ENCODE data around the gene FFAR4. TPM values are rescaled to one million over a fixed set of nuclear protein-coding genes. Genes with fewer than 3 reads are reported as not detected.

FFAR4 gene
- total and polyA plus RNA-seq, 2 of the 8 experiments (the other 6 are each of a cell fraction or from before 2014, with no cell fraction given) = not detected

DNA sequence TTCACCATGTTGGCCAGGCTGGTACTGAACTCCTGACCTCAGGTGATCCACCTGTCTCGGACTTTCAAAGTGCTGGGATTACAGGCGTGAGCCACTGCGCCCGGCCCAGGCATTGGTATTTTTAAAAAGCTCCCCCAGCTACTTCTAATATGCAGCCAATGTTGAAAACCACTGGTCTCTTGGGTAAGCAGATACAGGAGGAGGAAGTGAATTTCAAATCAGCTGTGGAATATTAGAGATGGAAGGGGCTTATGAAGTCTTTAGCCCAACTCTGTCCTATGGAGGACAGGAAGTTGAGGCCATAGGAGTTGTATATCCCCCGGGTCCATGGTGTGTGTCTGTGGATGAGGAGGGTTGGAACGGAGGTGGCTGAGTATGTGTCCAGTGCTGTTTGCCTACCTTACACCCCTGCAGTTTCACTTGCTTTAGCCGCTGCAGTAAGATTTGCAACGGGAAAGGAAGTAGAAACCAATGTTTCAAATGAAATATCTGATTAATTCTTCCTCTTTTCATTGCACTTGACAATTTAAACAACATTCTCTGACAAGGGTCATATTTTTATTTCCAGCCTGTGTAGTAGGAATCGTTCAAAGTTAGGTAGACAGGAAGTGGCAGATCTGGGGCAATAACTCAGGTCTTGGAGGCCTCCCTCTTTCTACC lies 49.2 kb downstream of the FFAR4 start:
- no peaks in the 10 kb centered on the region for H4K20me1 ChIP-seq (replicated peaks in 1 of 2; ENCODE audit: control insufficient read depth in 1 of 2, insufficient read depth in 2 of 2, low read length in 2 of 2)
- no peak overlapping the region for H4K91ac ChIP-seq (replicated peaks; ENCODE audit: insufficient read length, low read length)
- H2AK5ac ChIP-seq (ENCODE audit: low read depth, low read length) = no peak overlapping the region
- ChIA-PET CTCF (ENCODE audit: partially characterized antibody) (interaction anchor here (0.8 to 1.3 kb wide), 4 partner anchors 19 to 130 kb away, joined by 3 to 5 read pairs (median 3); no protein-coding TSS in a partner anchor), POLR2A (ENCODE audit: partially characterized antibody) (no interaction called here)
- H4K8ac ChIP-seq (ENCODE audit: extremely low read depth, insufficient read depth, low read length) = no peak overlapping the region
- no peak overlapping the region for H3K9ac ChIP-seq (replicated peaks in 1 of 4; ENCODE audit: extremely low read depth in 1 of 4, low read depth in 3 of 4, low read length in 3 of 4)
- peaks cover 0 to 4% (median 1%) of the 10 kb centered on the region in 4 experiments; a peak in 1 of 7 replicates for H3K4me1 ChIP-seq (replicated peaks in 1 of 4; ENCODE audit: control insufficient read depth in 3 of 4, insufficient read depth in 4 of 4, low read length in 3 of 4)
- H2BK120ac ChIP-seq (replicated peaks; ENCODE audit: low read depth, low read length) = no peak overlapping the region
- no peak overlapping the region for H2BK15ac ChIP-seq (ENCODE audit: low read length)
- no peaks in the 10 kb centered on the region for H3K79me1 ChIP-seq (ENCODE audit: low read depth, low read length)
- H2BK12ac ChIP-seq (ENCODE audit: low read depth, low read length) = no peak overlapping the region
- no peak for DNase-seq (ENCODE audit: low read depth in 1 of 2, low spot score in 2 of 2)
- no peak overlapping the region for H3K4me2 ChIP-seq (ENCODE audit: insufficient read depth in 1 of 2, low read depth in 2 of 2, low read length in 2 of 2)
- H3K79me2 ChIP-seq (ENCODE audit: control insufficient read depth in 1 of 2, insufficient read depth in 2 of 2, low read length in 2 of 2) = no peaks in the 10 kb centered on the region
- H2AFZ ChIP-seq (ENCODE audit: low read length) = no peak overlapping the region
- H3K56ac ChIP-seq (replicated peaks; ENCODE audit: insufficient read length, low read depth, low read length) = no peak overlapping the region
- H2BK20ac ChIP-seq (ENCODE audit: low read length) = no peak overlapping the region
- no peaks in the 10 kb centered on the region for H3K23me2 ChIP-seq (ENCODE audit: low read depth, low read length)
- no peaks in the 10 kb centered on the region for H3K36me3 ChIP-seq (ENCODE audit: control insufficient read depth in 2 of 4, insufficient read depth in 4 of 4, low read length in 3 of 4)
- no peak overlapping the region for H4K5ac ChIP-seq (ENCODE audit: insufficient read length, low read depth, low read length)
- 87% methylated on average over 9 of the region's 9 CpGs; no CpG with 5 or more reads in 1 of the 2 experiments for WGBS, 2 experiments (ENCODE audit: extremely low coverage in 1 of 2, insufficient coverage in 1 of 2, insufficient read length in 1 of 2, insufficient replicate concordance in 2 of 2, low coverage in 1 of 2, low lambda C conversion rate in 2 of 2, missing lambda C conversion rate in 1 of 2)
- no peak overlapping the region for H3K14ac ChIP-seq (ENCODE audit: insufficient read length)
- FAIRE-seq = no peak
- no peak overlapping the region for H3K18ac ChIP-seq (ENCODE audit: extremely low read depth, low read length)
- H2BK5ac ChIP-seq (ENCODE audit: low read depth, low read length) = no peak overlapping the region
- H3K23ac ChIP-seq (ENCODE audit: insufficient read length) = no peak overlapping the region
- peaks cover 0 to 2% (median 0%) of the 10 kb centered on the region in 4 experiments; a peak in 1 of 7 replicates for H3K27me3 ChIP-seq (replicated peaks in 1 of 4; ENCODE audit: control insufficient read depth in 3 of 4, extremely low read depth in 1 of 4, insufficient read depth in 3 of 4, low read length in 3 of 4)
- H3K9me3 ChIP-seq (ENCODE audit: insufficient read depth in 2 of 2, low read depth in 1 of 2, low read length in 1 of 2) = peaks cover 0 to under 1% of the 10 kb centered on the region in 2 experiments; a peak in 1 of 4 replicates
- no peak overlapping the region for H3K4ac ChIP-seq (replicated peaks; ENCODE audit: insufficient read length, low read depth, low read length)
- H3K27ac ChIP-seq (ENCODE audit: low read depth, low read length) = no peak overlapping the region
- H3K4me3 ChIP-seq (ENCODE audit: extremely low read depth in 1 of 4, insufficient read depth in 2 of 4, low read depth in 3 of 4, low read length in 4 of 4) = no peak overlapping the region
- no peak for TF ChIP-seq EZH2 (IDR thresholded peaks at IDR 0.05; ENCODE audit: low read depth, low read length, severe bottlenecking)
- no peak for TF ChIP-seq TCF12 (IDR thresholded peaks at IDR 0.05; ENCODE audit: low read depth, low read length)
- TF ChIP-seq SAP30 (IDR thresholded peaks at IDR 0.05; ENCODE audit: insufficient read depth, insufficient replicate concordance, low read length) = no peak
- TF ChIP-seq HDAC6 (IDR thresholded peaks at IDR 0.05; ENCODE audit: low read depth, low read length) = no peak
- no peak for TF ChIP-seq CEBPB (IDR thresholded peaks at IDR 0.05; ENCODE audit: low read depth, low read length)
- TF ChIP-seq CTBP2 (IDR thresholded peaks at IDR 0.05; ENCODE audit: borderline replicate concordance, insufficient read depth, insufficient read length, low read length) = no peak
- TF ChIP-seq PHF8 (conservative IDR thresholded peaks at IDR 0.05; ENCODE audit: low read depth, low read length) = no peak
- TF ChIP-seq, protein P1, sequence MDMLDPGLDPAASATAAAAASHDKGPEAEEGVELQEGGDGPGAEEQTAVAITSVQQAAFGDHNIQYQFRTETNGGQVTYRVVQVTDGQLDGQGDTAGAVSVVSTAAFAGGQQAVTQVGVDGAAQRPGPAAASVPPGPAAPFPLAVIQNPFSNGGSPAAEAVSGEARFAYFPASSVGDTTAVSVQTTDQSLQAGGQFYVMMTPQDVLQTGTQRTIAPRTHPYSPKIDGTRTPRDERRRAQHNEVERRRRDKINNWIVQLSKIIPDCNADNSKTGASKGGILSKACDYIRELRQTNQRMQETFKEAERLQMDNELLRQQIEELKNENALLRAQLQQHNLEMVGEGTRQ (IDR thresholded peaks at IDR 0.05; ENCODE audit: low read length) = no peak
- no peak for TF ChIP-seq JUN (IDR thresholded peaks at IDR 0.05; ENCODE audit: low read depth, low read length)
- no peak for TF ChIP-seq POLR2A (IDR thresholded peaks at IDR 0.05; ENCODE audit: control extremely low read depth in 1 of 2, low read depth in 2 of 2, low read length in 2 of 2)
- TF ChIP-seq SP2 (IDR thresholded peaks at IDR 0.05; ENCODE audit: low read length) = no peak
- no peak for TF ChIP-seq EP300 (IDR thresholded peaks at IDR 0.05; ENCODE audit: borderline replicate concordance in 1 of 2, low read depth in 2 of 2, low read length in 2 of 2)

Data from H1 (cell line).